ENCODE measurements around the gene GAK.

Gene GAK

GRCh38 chr4:903066-904046 lies 28.8 kb downstream of the GAK start:
- H3K4me3 ChIP-seq (ENCODE audit: low read length), result no peak overlapping the region
- TF ChIP-seq ZNF274 (IDR thresholded peaks at IDR 0.05; ENCODE audit: low read depth, low read length), result no peak

DNA sequence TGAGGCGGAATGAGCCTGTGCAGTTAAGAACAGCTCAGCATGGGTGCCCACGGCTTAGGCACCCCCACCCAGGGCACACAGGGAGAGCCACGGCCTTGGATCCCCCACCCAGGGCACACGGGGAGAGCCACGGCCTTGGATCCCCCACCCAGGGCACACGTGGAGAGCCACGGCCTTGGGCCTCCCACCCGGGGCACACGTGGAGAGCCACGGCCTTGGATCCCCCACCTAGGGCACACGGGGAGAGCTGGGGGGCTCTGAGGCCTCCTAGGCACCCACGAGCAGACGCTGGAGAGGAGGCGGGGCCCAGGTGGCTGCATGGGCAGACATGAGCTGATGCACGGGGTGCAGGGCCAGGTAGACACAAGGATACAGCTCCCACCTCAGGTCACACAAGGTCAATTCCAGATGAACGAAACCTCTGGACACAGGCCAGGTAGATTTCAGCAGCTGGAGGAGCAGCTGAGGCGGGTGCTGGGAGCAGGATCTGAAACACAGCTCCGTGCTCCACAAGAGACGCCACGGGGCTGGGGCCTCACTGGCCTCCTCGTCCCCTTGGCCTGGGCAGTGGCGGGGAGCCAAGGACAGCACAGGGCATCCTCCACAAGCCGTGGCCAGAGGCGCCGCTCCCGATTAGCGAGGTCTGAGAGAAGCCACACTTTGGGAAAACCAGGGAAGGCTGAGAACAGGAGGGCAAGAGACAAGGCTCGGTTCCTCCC lies 30.8 kb downstream of the GAK start:
- TF ChIP-seq ZNF274 (IDR thresholded peaks at IDR 0.05; ENCODE audit: low read depth, low read length), result no peak
- no peak overlapping the region for H3K4me3 ChIP-seq (ENCODE audit: low read length)

DNA sequence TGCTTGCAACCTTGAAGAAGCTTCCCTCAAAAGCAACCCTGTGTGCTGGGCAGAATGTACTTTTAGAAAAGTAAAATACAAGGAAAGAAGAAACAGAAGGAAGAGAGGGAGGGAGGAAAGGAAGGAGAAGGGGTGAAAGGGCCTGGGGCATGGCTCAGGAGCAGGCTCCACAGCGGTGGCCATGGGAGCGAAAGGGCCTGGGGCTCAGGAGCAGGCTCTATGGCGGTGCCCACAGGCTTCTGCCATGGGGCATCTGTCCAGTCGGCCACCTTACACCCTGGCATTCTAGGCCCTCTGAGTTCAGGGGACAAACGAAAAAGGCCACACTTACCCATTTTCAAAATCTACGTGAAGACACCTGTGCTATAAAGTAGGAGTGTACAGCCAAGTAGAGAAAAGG lies 31.4 kb downstream of the GAK start:
- H3K4me3 ChIP-seq (ENCODE audit: low read length), result no peak overlapping the region
- TF ChIP-seq ZNF274 (IDR thresholded peaks at IDR 0.05; ENCODE audit: low read depth, low read length), result no peak

- no peak overlapping the region for H3K4me3 ChIP-seq (ENCODE audit: low read length)
- no peak for TF ChIP-seq ZNF274 (IDR thresholded peaks at IDR 0.05; ENCODE audit: low read depth, low read length)
Measured at GRCh38 chr4:900073-900472, 32.0 kb downstream of the GAK start.

- H3K4me3 ChIP-seq (ENCODE audit: low read length), result no peak overlapping the region
- no peak for TF ChIP-seq ZNF274 (IDR thresholded peaks at IDR 0.05; ENCODE audit: low read depth, low read length)
Measured at GRCh38 chr4:899556-899906, 32.6 kb downstream of the GAK start.

DNA sequence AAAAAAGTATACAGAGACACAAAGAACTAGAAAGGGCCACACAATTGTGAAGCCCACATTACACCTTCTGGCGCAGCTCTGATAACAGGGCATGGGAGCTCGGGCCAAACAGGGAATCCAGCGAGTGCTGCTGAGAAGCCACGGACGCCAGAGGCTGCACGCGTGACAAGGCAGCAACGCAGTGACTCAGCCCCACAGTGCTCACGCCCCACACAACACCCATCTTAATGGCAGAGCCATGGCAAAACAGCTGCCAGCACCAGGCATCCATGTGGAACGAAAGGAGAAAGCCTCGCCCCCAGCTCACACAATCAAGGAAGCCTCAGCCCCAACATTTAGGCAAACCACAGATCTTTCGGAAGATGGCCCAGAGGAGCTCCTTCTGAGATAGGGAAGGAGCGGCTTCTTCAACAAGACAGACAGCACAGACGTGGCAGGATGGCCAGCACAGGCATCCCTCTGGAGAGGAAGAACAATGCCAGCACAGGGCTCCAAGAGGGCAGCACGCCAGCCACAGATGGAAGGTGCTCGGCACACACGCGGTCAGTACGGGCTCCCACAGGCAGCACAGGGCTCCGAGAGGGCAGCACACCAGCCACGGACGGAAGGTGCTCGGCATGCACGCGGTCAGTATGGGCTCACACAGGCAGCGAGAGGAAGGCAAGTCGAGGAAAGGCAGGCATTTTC lies 33.1 kb downstream of the GAK start:
- no peak for TF ChIP-seq ZNF274 (IDR thresholded peaks at IDR 0.05; ENCODE audit: low read depth, low read length)
- H3K4me3 ChIP-seq (ENCODE audit: low read length), result no peak overlapping the region

DNA sequence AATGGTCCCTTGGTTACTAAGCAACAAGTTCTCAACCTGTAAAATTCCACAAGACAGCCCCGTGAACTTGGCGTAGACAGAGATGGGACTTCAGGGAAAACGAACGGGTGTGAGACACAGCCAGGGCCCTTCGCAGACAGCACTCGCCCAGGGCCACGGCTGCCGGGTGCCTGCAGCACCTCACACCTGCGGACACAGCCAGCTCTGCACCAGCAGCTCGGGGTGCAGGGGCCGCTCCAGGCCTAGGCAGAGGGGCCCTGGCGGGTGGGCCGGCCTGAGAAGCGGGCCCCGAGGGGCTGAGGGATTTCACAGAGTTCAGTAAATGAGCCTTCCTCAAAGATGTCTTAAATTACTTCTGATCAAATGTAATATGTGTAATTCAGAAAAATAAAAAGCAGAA lies 34.0 kb downstream of the GAK start:
- H3K4me3 ChIP-seq (ENCODE audit: low read length), result no peak overlapping the region
- no peak for TF ChIP-seq ZNF274 (IDR thresholded peaks at IDR 0.05; ENCODE audit: low read depth, low read length)

GRCh38 chr4:896630-897029 lies 35.5 kb downstream of the GAK start:
- TF ChIP-seq ZNF274 (IDR thresholded peaks at IDR 0.05; ENCODE audit: low read depth, low read length), result no peak
- H3K4me3 ChIP-seq (ENCODE audit: low read length), result no peak overlapping the region

GRCh38 chr4:896216-896615 lies 35.9 kb downstream of the GAK start:
- no peak overlapping the region for H3K4me3 ChIP-seq (ENCODE audit: low read length)
- TF ChIP-seq ZNF274 (IDR thresholded peaks at IDR 0.05; ENCODE audit: low read depth, low read length), result no peak

GRCh38 chr4:895596-895995 lies 36.5 kb downstream of the GAK start:
- no peak for TF ChIP-seq ZNF274 (IDR thresholded peaks at IDR 0.05; ENCODE audit: low read depth, low read length)
- no peak overlapping the region for H3K4me3 ChIP-seq (ENCODE audit: low read length)

- no peak for TF ChIP-seq ZNF274 (IDR thresholded peaks at IDR 0.05; ENCODE audit: low read depth, low read length)
- H3K4me3 ChIP-seq (ENCODE audit: low read length), result no peak overlapping the region
Measured at GRCh38 chr4:893995-894705, 38.0 kb downstream of the GAK start.

GRCh38 chr4:893276-893994 lies 38.7 kb downstream of the GAK start:
- no peak overlapping the region for H3K4me3 ChIP-seq (ENCODE audit: low read length)
- TF ChIP-seq ZNF274 (IDR thresholded peaks at IDR 0.05; ENCODE audit: low read depth, low read length), result no peak

GRCh38 chr4:892780-893179 lies 39.3 kb downstream of the GAK start:
- TF ChIP-seq ZNF274 (IDR thresholded peaks at IDR 0.05; ENCODE audit: low read depth, low read length), result no peak
- no peak overlapping the region for H3K4me3 ChIP-seq (ENCODE audit: low read length)
